CD1c-positive myeloid dendritic cell (primary cell): Measurements from ENCODE around the gene S1PR4.
A peak's percentile ranks its signal among the peaks of the same experiment; 100 is the strongest.
"Not testable (repeated sequence)": the region's sequence is repeated elsewhere in the genome, so short reads cannot be mapped to it uniquely, and the experiment has no call there.

Experiments used
- DNase-seq: peaks from one replicate; pipeline ENCODE4 v3.0.0-alpha.2; 2016; ENCODE audit errors: extremely low spot score

The S1PR4 gene

DNA sequence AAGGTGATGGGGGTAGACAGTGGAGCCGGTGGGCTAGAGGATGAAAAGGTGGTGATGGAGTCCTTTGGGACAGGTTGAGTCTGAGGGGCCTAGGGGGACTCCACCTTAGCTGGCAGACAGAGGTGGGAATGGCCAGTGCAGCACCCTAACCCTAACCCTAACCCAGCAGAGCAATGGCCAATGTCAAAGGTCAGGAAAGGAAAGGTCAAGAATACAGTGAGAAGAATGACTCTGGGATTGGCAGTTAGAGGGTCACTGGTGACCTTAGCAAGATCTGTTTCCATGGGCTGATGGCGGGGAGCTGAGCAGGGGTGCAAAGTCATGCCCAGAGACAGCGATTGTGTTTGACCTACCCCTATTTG, 26.2 kb upstream of the S1PR4 start:
- DNase-seq = no peak

DNA sequence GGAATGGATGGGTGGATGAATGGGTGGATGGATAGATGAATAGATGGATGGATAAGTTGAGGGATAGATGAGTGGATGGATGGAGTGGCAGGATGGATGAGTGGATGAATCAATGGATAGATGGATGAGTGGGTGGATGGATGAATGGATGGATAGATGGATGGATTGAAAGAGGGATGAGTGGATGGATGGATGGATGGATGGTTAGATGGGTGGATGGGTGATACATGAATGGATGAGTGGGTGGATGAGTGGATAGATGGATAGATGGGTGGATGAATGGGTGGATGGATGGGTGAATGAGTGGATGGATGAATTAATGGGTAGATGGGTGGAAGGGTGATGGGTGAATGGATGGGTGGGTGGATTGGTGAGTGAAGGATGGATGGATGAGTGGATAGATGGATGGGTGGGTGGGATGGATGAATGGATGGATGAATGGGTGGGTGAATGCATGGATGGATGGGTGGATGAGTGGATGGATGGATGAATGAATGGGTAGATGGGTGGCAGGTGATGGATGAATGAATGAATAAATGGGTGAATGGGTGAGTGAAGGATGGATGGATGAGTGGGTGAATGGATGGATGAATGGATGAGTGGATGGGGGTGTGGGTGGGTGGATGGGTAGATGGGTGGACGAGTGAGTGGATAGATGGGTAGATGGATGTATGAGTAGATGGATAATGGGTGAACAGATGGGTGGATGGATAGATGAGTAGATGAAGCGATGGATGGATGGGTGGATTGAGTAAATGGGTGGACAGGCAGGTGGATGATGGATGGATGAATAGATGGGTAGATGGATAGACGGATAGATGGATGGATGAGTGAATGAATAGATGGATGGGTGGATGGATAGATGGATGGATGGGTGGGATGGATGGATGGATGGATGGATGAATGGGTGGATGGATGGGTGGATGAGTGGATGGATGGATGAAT, 25.0 kb upstream of the S1PR4 start:
- DNase-seq = no peak

GRCh38 chr19:3154447-3154846, 24.1 kb upstream of the S1PR4 start:
- DNase-seq = not testable (repeated sequence)

GRCh38 chr19:3154957-3155736, 23.4 kb upstream of the S1PR4 start:
- DNase-seq = peak; percentile 92

DNA sequence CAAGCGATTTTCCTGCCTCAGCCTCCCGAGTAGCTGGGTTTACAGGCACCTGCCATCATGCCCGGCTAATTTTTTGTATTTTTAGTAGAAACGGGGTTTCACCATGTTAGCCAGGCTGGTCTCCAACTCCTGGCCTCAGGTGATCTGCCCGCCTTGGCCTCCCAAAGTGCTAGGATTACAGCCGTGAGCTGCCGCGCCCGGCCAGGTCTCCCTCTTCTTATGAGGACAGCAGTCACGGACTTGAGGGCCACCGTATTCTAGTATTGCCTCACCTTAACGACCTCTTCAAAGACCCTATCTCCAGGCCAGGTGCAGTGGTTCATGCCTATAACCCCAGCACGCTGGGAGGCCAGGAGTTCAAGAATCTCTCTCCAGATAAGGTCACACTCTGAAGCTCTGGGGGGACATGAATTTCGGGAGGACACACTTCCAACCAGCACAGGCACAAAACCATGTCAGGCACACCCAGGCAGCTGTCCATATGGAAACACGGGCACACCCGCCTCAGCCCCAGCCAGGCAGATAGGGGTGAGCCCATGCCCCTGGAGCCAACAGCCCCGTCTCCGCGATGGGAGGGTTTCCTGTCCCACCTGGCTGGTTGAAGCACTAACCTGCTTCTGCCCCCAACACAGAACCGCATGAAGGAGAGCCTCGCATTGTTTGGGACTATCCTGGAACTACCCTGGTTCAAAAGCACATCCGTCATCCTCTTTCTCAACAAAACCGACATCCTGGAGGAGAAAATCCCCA, 21.3 kb upstream of the S1PR4 start:
- DNase-seq = no peak

GRCh38 chr19:3159565-3159964, 19.0 kb upstream of the S1PR4 start:
- no peak for DNase-seq

DNA sequence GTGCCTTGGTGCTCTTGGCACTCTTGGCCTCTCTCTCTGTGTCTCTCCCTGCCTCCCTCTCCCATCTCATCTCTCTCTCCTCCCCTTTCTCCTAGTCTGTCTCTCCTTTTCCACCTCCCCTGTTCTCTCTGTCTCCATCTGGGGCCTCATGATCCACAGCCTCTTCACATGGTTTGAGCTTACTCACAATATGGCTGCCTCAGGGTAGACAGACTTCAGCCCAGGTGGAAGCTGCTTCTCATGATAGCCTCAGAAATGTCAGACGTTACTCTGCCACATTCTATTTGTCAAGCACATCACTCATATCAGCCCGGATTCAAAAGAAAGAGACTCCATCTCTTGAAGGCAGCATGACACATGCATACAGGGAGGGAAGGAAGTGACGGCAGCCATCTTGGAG, 18.4 kb upstream of the S1PR4 start:
- no peak for DNase-seq

- DNase-seq = no peak
Measured at GRCh38 chr19:3161453-3161852, 17.1 kb upstream of the S1PR4 start.

GRCh38 chr19:3162418-3163229, 15.9 kb upstream of the S1PR4 start:
- peak; percentile 62 for DNase-seq

GRCh38 chr19:3163230-3163886, 15.2 kb upstream of the S1PR4 start:
- DNase-seq = peak; percentile 77

DNA sequence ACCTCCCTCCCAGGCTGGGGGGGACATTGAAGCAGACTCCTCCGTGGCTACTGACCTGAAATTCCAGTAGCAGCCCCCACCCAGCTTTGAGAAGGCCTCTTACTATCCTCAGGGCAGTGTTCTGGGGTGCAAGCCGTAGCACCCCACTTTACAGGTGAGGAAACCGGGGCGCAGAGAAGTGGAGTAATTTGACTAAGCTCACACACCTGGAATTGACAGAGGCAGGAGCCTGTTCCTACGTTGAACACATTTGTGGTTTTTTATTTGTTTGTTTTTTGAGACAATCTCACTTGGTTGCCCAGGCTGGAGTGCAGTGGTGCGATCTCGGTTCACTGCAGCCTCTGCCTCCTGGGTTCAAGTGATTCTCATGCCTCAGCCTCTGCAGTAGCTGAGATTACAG, 14.6 kb upstream of the S1PR4 start:
- DNase-seq = no peak

DNA sequence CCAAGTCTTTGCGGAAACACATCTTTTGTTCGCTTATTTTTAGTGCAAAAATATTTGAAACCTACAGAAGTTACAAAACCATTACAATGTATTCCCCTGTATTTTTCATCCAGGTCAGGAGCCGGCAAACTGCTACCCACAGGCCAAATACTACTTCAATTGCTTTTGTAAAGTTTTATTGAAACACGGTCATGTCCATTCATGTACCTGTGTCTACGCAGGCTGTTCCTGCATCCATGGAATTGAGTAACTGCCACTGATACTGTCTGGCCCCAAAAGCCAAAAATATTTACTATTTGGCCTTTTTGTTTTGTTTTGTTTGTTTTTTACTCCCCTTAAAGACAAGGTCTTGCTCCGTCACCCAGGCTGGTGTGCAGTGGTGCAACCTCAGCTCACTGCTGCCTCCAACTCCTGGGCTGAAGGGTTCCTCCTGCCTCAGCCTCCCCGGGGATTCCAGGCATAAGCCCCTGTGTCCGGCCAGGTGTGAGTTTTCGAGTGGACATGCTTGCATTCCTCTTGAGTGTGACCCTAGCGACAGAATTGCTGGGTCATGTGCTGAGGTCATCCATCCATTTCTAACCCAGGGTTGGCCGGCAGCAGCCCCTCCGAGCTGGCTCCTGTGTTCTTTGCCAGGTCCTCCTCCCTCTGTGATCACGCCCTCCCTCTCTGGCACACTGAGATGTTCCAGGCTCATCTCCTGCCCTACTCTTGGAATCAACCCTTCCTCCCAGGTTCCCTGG, 10.9 kb upstream of the S1PR4 start:
- DNase-seq = no peak

DNA sequence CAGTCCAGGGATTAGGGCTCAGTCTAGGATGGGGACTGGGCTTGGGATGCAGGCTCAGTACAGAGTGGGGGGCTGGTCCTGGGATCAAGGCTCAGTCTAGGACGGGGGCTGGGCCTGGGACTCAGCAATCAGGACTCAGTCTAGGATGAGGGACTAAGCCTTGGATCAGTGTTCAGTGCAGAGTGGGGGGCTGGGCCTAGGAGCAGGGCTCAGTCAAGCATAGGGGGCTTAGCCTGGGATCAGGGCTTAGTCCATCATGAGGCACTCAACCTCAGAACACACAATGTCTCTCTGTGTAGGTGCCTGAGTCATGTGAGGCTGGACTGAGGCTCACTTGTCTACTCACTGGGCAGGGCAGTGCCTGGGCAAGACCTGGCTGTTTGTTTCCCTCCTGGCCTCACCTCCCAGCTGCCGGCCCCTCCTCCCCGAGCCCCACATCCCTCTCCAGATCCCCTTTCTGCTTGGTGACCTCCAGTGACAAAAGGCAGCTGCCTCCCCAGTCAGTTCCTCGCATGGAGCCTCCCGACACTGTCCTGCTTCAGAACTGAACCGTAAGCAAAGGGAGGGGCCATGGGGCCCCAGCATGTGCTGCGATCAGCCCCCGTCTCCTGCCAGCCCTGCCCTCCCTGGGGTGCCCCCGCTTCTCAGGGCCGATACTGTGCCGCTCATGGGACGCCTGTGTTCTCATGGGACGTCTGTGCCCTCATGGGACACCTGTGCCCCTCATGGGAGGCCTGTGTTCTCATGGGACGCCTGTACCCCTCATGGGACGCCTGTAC, 6.5 kb upstream of the S1PR4 start:
- DNase-seq = no peak

GRCh38 chr19:3172673-3173000, 5.9 kb upstream of the S1PR4 start:
- DNase-seq = not testable (repeated sequence)

- DNase-seq = no peak
Measured at GRCh38 chr19:3175781-3176714, 2.5 kb upstream of the S1PR4 start.

GRCh38 chr19:3176715-3177501, 1.7 kb upstream of the S1PR4 start:
- peak; percentile 40 for DNase-seq

DNA sequence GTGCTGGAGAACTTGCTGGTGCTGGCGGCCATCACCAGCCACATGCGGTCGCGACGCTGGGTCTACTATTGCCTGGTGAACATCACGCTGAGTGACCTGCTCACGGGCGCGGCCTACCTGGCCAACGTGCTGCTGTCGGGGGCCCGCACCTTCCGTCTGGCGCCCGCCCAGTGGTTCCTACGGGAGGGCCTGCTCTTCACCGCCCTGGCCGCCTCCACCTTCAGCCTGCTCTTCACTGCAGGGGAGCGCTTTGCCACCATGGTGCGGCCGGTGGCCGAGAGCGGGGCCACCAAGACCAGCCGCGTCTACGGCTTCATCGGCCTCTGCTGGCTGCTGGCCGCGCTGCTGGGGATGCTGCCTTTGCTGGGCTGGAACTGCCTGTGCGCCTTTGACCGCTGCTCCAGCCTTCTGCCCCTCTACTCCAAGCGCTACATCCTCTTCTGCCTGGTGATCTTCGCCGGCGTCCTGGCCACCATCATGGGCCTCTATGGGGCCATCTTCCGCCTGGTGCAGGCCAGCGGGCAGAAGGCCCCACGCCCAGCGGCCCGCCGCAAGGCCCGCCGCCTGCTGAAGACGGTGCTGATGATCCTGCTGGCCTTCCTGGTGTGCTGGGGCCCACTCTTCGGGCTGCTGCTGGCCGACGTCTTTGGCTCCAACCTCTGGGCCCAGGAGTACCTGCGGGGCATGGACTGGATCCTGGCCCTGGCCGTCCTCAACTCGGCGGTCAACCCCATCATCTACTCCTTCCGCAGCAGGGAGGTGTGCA, 587 bp downstream of the S1PR4 start:
- DNase-seq = peak; percentile 55
